K562 (cell line): ENCODE measurements around the gene SPAG9. TPM values are rescaled to one million over a fixed set of nuclear protein-coding genes. Genes with fewer than 3 reads are reported as not detected.
A peak's percentile ranks its signal among the peaks of the same experiment; 100 is the strongest.

ENCODE experiments used
- ARHGAP35 ChIP-seq: fragments of 450-650 bp; IDR thresholded peaks from 2 replicates; pipeline ENCODE4 v1.6.1; 2018; ENCODE audit not compliant: partially characterized antibody
- CEBPB ChIP-seq: fragments of 450-650 bp; IDR thresholded peaks from 2 replicates; pipeline ENCODE4 v1.6.1; 2016; ENCODE audit warnings: missing genetic modification characterization, missing compliant biosample characterization
- CREBBP ChIP-seq: IDR thresholded peaks from one replicate; pipeline ENCODE4 v1.6.1; 2012; ENCODE audit warnings: low read depth, mild to moderate bottlenecking, control low read depth, inconsistent platforms, low read length
- FOXK2 ChIP-seq, 2 experiments: fragments of 450-650 bp; IDR thresholded peaks in 1 of 2; conservative IDR thresholded peaks in 1 of 2; 2 replicates each; pipeline ENCODE4 v1.6.1; 2016; ENCODE audit warnings: low read depth in 2 of 2, mild to moderate bottlenecking in 1 of 2
- NKRF ChIP-seq: fragments of 450-650 bp; IDR thresholded peaks from 2 replicates; pipeline ENCODE4 v1.6.1; 2016; ENCODE audit warnings: borderline replicate concordance
- NR0B1 ChIP-seq: fragments of 450-650 bp; IDR thresholded peaks from one replicate; pipeline ENCODE4 v1.6.1; 2018; ENCODE audit warnings: mild to moderate bottlenecking, moderate library complexity; ENCODE audit not compliant: partially characterized antibody
- POLR2AphosphoS5 ChIP-seq: IDR thresholded peaks from 2 replicates; pipeline ENCODE4 v1.6.1; 2011; ENCODE audit warnings: mild to moderate bottlenecking, low read depth, low read length, moderate library complexity; ENCODE audit not compliant: control insufficient read depth, insufficient read depth
- PRPF4 ChIP-seq: fragments of 200-400 bp; formaldehyde crosslinking; IDR thresholded peaks from one replicate; pipeline ENCODE4 v1.6.1; 2017; ENCODE audit warnings: low read length, low read depth, mild to moderate bottlenecking; ENCODE audit not compliant: insufficient read depth, poor library complexity, severe bottlenecking
- SNIP1 ChIP-seq: fragments of 450-650 bp; IDR thresholded peaks from 2 replicates; pipeline ENCODE4 v1.7.1; 2017; ENCODE audit warnings: low read depth, mild to moderate bottlenecking
- ZNF197 ChIP-seq: fragments of 200-800 bp; sonication (Bioruptor generic); IDR thresholded peaks from 2 replicates; pipeline ENCODE4 v1.6.1; 2016; ENCODE audit warnings: low read depth, missing genetic modification characterization, missing compliant biosample characterization
- ZNF407 ChIP-seq: fragments of 450-650 bp; IDR thresholded peaks from 2 replicates; pipeline ENCODE4 v1.6.1; 2016; ENCODE audit warnings: low read depth
- ZNF655 ChIP-seq: fragments of 250-450 bp; sonication (Bioruptor Pico); IDR thresholded peaks from 2 replicates; pipeline ENCODE4 v1.5.0; 2021
- polyA plus RNA-seq, 8 experiments: library from polyadenylated mRNA; depleted of rRNA in 4 of 8; stranded (reverse) in 5 of 8; unstranded in 3 of 8; fragments of >200 nt; fragmentation: Nextera tagmentation in 2 of 8; fragmentation: Illumina TruSeq in 1 of 8; extraction: Ambion mirVana in 2 of 8; extraction: Trizol in 1 of 8; gene quantifications; 2 replicates each; pipeline versions ENCODE4 v1.2.1 to v1.2.3, GENCODE V29; 2011 to 2014; ENCODE audit warnings: inconsistent platforms in 1 of 8, missing spikeins in 1 of 8
- total RNA-seq, 7 experiments: library from RNA; depleted of rRNA in 6 of 7; stranded (reverse); fragments of >200 nt in 6 of 7; fragmentation: Illumina TruSeq in 2 of 7; extraction: Trizol in 2 of 7; gene quantifications; 2 replicates each; pipeline versions ENCODE4 v1.2.1 to v1.2.3, GENCODE V29; 2011 to 2021; ENCODE audit warnings: low replicate concordance in 1 of 7

The SPAG9 gene
- total and polyA plus RNA-seq, 9 of the 15 experiments (the other 6 are each of a cell fraction or from before 2014, with no cell fraction given) = 12.2 to 99.2 (median 58.2) TPM

- TF ChIP-seq SNIP1 (no peak), ZNF197 (CRISPR knock-in tag) (no peak), PRPF4 (peak; percentile 41), FOXK2 (conservative IDR thresholded peaks at IDR 0.05 in 1 of 2, IDR thresholded peaks at IDR 0.05 in 1 of 2; ENCODE audit: low read depth in 2 of 2) (peak; percentile 25 to 56; a peak in 1 of 4 replicates), ARHGAP35 (no peak), NKRF (no peak), CEBPB (tag) (no peak), ZNF655 (CRISPR knock-in tag) (no peak), POLR2AphosphoS5 (0 out of 2 replicates have a peak, but pooled peaks have one; percentile 56), CREBBP (no peak), NR0B1 (no peak), ZNF407 (no peak)
Observed at GRCh38 chr17:50944054-50944901, 176.4 kb downstream of the SPAG9 start (continued).
